GM21723 (cell line): Measurements from ENCODE around the gene TCP11L1.
"Not testable (repeated sequence)": the region's sequence is repeated elsewhere in the genome, so short reads cannot be mapped to it uniquely, and the experiment has no call there.

Source experiments
- ATAC-seq: cut with Tn5 transposase; IDR thresholded peaks from one replicate; pipeline ENCODE4 v1.9.1; 2021; ENCODE audit warnings: mild to moderate bottlenecking, moderate library complexity; ENCODE audit not compliant: unreplicated experiment

Gene TCP11L1

GRCh38 chr11:33028537-33028914 is 10.8 kb upstream of the TCP11L1 start:
- no peak for ATAC-seq

- ATAC-seq, result not testable (repeated sequence)
Measured at GRCh38 chr11:33029218-33029617, 10.2 kb upstream of the TCP11L1 start.

GRCh38 chr11:33033493-33033892 is 5.9 kb upstream of the TCP11L1 start:
- ATAC-seq, result no peak

- ATAC-seq, result no peak
Measured at GRCh38 chr11:33035011-33035410, 4.4 kb upstream of the TCP11L1 start.

- ATAC-seq, result peak; percentile 30
Measured at GRCh38 chr11:33040033-33040861, 875 bp downstream of the TCP11L1 start.

- ATAC-seq, result no peak
Measured at GRCh38 chr11:33040862-33041453, 1.6 kb downstream of the TCP11L1 start.

GRCh38 chr11:33043221-33043830 is 4.0 kb downstream of the TCP11L1 start:
- no peak for ATAC-seq

GRCh38 chr11:33044285-33044756 is 4.9 kb downstream of the TCP11L1 start:
- ATAC-seq, result no peak

- no peak for ATAC-seq
Measured at GRCh38 chr11:33045551-33046255, 6.3 kb downstream of the TCP11L1 start.

GRCh38 chr11:33048701-33049100 is 9.3 kb downstream of the TCP11L1 start:
- ATAC-seq, result not testable (repeated sequence)

GRCh38 chr11:33049565-33050408 is 10.4 kb downstream of the TCP11L1 start:
- not testable (repeated sequence) for ATAC-seq

- ATAC-seq, result no peak
Measured at GRCh38 chr11:33052231-33052630, 12.9 kb downstream of the TCP11L1 start.

GRCh38 chr11:33055375-33055774 is 16.0 kb downstream of the TCP11L1 start:
- no peak for ATAC-seq

- ATAC-seq, result no peak
Measured at GRCh38 chr11:33057284-33057683, 17.9 kb downstream of the TCP11L1 start.

GRCh38 chr11:33059331-33060007 is 20.1 kb downstream of the TCP11L1 start:
- no peak for ATAC-seq

- no peak for ATAC-seq
Measured at GRCh38 chr11:33060271-33060670, 20.9 kb downstream of the TCP11L1 start.

GRCh38 chr11:33062137-33062536 is 22.8 kb downstream of the TCP11L1 start:
- no peak for ATAC-seq

GRCh38 chr11:33063326-33063881 is 24.0 kb downstream of the TCP11L1 start:
- ATAC-seq, result peak; percentile 48

- no peak for ATAC-seq
Measured at GRCh38 chr11:33064033-33064825, 24.9 kb downstream of the TCP11L1 start.
